Sciatic nerve (tissue), 2 donors: Measurements from ENCODE around the gene CCDC12. TPM values are rescaled to one million over a fixed set of nuclear protein-coding genes. Genes with fewer than 3 reads are reported as not detected.

Source experiments
- ATAC-seq: fragments of 200-7000 bp; cut with Tn5 transposase; one replicate; pipeline ENCODE4 v1.9.1; 2020; ENCODE audit warnings: mild to moderate bottlenecking, moderate library complexity
- DNase-seq: peaks from one replicate; pipeline ENCODE4 v3.0.0-alpha.2; 2020; ENCODE audit warnings: low spot score
- intact Hi-C: fragments of 100-400 bp; cut with DNase I; formaldehyde crosslinking; loops from one replicate; pipeline ENCODE4 v1.14.2; 2022
- total RNA-seq: library from RNA; stranded (reverse); fragmentation: NEBNext Ultra II Directional; extraction: Animal tissue kit (Norgen Biotek cat#: 25700); gene quantifications from one replicate; pipeline ENCODE4 v1.2.1, GENCODE V29; 2021
- donor health status: DM: no; HTN: no; CAD: no.
- donor health status: DM: no; HTN: no; CAD: no.

CCDC12 gene
- total RNA-seq, 1 donor from 2014 or later = 40.9 TPM

DNA sequence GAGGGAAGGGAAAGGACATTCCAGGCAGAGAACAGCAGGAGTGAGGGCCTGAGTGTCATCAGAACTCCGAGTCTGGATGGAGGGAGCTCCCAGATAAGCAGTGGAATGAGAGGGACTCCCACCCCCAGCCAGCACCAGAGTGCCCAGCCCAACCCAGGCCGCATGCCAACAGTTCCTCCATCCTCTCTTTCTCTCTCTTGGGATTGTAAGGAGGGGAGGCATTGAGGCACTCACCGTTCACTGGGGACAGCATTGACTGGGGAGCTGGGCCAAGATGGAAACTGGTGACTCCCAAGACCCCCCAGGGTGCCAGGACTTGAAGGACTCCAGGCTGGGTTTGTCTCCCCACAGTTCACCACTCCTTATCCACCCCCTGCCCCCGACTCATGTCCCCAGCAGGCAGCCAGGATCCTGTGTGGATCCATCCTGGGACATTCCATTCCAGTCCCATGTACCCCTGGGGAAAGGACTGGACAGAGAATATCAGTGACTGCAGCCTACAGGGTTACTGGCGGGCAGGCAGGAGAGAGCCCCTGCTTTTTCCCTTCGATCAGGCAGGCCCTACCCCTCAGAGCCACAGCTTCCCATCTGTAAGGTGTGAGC, 83.3 kb downstream of the CCDC12 start:
- DNase-seq (no peak), ATAC-seq (no peak)
- intact Hi-C loops = no loop called here

- ATAC-seq (peak; percentile 80), DNase-seq (peak; percentile 83)
- intact Hi-C loops = no loop called here
Observed at GRCh38 chr3:46892285-46893145, 84.0 kb downstream of the CCDC12 start.

DNA sequence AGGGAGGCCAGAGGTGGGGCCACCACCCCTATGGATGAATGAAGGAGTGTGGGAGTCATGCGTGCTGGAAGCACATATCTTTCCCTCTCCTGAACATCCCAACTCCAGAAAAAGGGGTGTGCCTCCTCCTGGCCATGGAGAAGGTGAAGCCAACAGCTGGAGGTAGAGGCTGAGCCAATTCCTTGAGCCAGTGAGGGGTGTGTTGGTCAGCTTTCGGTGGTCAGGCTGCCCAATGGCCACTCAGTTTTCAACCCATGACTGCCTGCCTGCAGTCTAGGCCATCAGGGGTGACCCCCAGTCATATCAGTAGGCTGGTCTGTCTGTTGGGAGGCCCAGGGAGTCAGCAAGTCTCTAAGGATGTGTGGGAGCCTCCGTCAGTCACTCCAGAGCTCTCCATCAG, 85.4 kb downstream of the CCDC12 start:
- intact Hi-C loops = no loop called here
- no peak for ATAC-seq

GRCh38 chr3:46890132-46890531, 86.4 kb downstream of the CCDC12 start:
- intact Hi-C loops = no loop called here

More for the DNA sequence above, 85.4 kb downstream of the CCDC12 start:
- no peak for DNase-seq

GRCh38 chr3:46889381-46890110, 87.0 kb downstream of the CCDC12 start:
- ATAC-seq (no peak), DNase-seq (no peak)
- intact Hi-C loops = no loop called here

More at GRCh38 chr3:46890132-46890531, 86.4 kb downstream of the CCDC12 start:
- ATAC-seq = no peak
- no peak for DNase-seq

DNA sequence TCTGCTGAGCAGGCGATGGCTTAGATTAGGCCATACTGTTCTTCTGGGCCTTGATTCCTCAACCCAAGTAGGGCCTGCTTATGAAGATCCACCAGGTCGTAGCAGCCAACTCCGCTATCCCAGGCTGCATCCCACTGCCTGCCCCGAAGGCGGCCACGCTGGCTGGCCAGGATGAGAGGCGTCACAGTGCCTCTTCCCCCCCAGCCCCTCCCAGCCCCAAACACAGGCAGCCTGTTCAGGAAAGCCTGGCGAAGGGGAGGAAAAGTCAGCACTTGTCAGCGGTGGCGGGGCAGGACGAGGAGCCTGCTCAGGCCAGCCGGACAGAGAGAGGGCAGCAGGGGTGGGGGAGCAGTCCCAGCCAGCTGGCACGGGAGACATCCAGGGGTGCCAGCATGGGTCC, 87.8 kb downstream of the CCDC12 start:
- intact Hi-C loops = no loop called here
- no peak for DNase-seq
- no peak for ATAC-seq

- intact Hi-C loops = no loop called here
- DNase-seq (no peak), ATAC-seq (no peak)
Observed at GRCh38 chr3:46887980-46888494, 88.5 kb downstream of the CCDC12 start.

DNA sequence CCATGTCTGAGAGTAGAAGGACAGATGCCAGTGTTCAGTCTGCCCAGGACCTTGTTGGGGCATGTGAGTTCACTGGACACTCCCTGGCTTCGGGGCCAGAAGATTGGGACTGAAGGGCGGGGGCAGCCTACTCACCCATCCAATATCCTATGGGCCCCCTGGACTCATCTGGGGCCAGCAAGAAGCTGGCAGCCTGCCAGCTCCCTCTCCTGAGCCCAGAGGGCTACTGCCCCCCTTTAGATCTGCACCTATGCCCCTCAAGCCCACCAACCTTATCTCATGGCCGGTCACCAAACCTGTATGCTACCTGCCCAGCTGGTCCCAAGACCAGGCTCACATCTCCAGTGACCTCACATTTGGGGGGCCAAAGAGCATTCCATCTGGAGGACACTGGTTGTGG, 90.9 kb downstream of the CCDC12 start:
- intact Hi-C loops = no loop called here
- no peak for DNase-seq
- no peak for ATAC-seq

GRCh38 chr3:46884929-46885328, 91.6 kb downstream of the CCDC12 start:
- intact Hi-C loops = no loop called here
- ATAC-seq = no peak

GRCh38 chr3:46884427-46884826, 92.1 kb downstream of the CCDC12 start:
- no peak for ATAC-seq
- no peak for DNase-seq
- intact Hi-C loops = no loop called here

More at GRCh38 chr3:46884929-46885328, 91.6 kb downstream of the CCDC12 start:
- no peak for DNase-seq

DNA sequence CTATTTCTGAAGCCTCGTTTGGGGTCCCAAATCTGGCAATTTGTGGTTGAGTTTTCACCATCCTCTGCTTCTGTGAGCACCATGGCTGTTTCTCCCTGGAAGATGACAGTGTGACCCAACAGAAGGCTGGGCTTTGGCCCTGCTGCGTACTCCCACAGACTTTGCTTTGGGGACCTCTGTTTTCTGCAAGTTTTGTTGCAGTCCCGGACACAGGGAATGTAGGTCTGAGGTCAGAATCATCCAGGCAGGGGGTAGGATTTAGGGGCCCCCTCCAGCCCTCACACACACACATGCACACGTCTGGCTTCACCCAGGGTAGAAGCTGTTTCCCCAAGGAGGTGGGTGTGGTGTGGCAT, 92.7 kb downstream of the CCDC12 start:
- intact Hi-C loops = no loop called here
- ATAC-seq (no peak), DNase-seq (no peak)

DNA sequence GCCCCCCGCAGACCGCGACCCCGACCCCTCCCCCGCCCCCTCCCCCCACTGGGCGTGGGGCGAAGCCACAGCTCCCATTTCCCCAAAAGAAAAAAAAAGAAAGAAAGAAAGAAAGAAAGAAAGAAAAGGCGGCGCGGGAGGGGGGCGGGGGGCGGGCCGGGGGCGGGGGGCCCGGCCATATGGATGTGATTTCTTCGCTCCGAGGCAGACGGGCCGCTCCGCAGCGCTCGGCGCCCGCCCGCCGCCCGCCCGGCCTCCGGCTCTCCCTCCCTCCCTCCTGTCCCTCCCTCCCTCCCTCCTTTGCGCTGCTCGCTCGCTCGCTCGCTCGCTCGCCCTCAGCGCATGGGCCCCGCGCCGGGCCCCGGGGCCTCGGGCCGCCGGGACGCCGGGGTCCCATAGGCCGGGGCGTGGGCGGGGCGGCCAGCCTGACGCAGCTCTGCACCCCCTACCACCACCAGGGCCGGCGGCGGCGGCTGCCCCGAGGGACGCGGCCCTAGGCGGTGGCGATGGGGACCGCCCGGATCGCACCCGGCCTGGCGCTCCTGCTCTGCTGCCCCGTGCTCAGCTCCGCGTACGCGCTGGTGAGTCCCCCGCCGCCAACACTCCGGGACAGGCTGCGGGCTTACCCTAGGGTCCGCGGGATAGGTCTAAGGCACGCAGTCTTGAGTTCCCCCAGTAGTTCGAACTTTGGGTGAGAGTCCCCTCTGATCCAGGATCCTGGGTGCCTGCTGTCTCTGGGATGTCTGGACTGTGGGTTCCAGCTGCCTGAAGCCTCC, 93.3 kb downstream of the CCDC12 start:
- no peak for ATAC-seq
- intact Hi-C loops = no loop called here
- DNase-seq = no peak

DNA sequence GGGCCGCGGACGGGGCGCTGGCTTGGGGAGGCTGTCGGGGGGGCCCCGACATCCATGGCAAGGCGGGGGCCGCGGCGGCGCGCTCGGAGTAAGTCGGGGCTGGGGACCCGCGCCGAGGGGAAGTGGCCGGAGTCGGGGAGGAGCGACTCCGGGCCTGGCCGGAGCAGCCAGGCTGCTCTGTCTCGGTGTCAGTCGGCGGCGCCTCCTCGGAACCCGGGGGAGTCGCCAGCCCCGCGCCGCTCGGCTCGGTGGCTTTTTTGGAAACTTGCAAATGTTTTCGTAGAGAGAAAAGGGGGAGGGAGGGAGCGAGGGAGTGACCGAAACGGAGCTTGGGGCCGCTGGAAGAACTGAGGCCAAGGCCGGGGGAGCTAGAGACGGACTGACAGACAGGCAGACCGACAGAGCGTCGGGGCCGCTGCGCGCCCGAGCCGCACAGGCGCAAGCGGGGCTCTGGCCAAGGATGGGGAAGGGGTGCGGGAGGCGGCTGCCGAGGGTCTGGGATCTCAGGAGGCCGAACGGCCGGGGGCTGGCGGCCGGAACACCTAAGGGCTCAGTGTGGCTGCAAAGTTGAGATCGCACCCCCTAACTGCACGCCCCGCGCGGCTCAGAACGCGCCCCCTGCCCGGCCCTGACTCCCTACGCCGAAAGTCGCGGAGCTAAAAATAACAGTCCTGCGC, 94.0 kb downstream of the CCDC12 start:
- intact Hi-C loops = no loop called here
- ATAC-seq (peak; percentile 22), DNase-seq (no peak)

DNA sequence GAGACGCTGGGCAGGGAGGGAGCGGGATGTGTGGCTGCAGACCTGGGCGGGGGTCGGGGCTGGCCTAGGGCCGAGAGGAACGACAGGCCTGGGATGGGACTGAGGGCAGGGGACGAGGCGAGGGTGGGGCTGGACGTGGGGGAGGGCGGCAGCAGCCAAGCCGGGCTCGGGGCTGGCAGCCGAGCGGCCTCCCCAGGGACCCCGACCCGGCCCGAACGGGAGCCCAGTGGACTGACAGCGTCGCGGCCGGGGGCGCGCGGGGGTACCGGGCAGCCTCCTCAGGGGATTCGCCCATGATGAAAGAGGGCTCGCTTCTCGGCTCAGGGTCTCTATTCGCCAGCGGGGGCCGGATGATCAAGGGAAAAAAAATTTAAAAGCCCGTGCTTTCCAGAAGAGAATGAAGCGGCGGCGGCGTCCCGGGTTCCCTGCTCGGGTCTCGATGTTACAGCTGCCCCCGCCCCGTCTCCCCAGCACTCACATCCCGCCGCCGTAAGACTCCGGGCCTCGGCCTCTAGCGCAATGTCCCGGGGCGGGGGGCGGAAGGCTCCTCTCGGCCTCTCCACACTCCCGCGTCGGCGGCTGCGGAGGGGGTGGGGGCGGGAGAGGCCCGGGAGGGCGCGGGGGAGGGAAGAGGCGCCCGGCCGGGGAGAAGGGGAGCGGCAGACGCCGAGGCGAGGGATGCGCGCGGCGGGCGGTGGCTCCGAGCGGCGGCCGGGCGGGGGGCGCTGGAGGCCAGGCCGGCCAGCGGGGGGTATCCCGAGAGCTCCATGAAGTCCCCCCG, 94.8 kb downstream of the CCDC12 start:
- no peak for DNase-seq
- intact Hi-C loops = no loop called here
- ATAC-seq = peak; percentile 31

GRCh38 chr3:46880884-46881595, 95.5 kb downstream of the CCDC12 start:
- intact Hi-C loops = no loop called here
- no peak for ATAC-seq
- no peak for DNase-seq

DNA sequence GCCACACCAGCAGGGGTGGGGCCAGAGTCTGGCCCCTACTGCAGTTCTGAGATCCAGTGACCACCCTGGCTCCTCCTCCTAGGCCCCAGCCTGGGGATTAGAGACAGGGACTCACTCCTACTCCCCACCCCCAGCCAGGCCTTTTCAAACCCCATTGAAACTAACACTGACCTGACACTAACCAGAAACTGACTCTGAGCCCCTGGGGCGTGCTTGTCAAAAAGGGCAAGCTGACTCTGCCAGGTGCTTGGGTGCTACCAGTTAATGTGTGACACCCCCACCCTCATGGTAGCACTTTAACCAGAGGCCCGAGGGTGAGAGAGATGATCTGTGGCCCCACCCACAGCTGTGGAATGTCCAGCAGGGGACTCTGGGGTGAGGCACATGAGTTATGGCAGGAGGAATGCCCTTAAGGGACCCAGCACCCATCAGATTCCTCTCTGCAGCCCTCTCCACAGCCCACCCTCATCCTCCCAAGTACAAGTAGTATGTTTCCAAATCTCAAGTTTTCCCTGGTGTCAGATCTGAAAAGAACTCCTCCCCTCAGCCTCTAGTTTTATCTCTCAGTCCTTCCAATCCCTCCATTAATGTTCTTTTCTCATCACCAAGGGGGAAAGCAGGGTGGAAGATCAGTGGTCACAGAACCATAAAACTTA, 97.6 kb downstream of the CCDC12 start:
- ATAC-seq (no peak), DNase-seq (no peak)
- intact Hi-C loops = no loop called here
